Chondrocyte (in vitro differentiated cells): ENCODE results near the gene TMEM169. TPM values are rescaled to one million over a fixed set of nuclear protein-coding genes. Genes with fewer than 3 reads are reported as not detected.

Experiments
- DNase-seq: peaks from one replicate; pipeline ENCODE4 v3.0.0; 2021; ENCODE audit warnings: mixed read lengths, low spot score
- H3K27ac Mint-ChIP-seq: one replicate; pipeline ENCODE4 v1.8.0; 2021; ENCODE audit warnings: mild to moderate bottlenecking, moderate library complexity, mixed read lengths; ENCODE audit not compliant: unreplicated experiment
- H3K27me3 Mint-ChIP-seq: 2 replicates; pipeline ENCODE4 v1.8.0; 2021; ENCODE audit warnings: low read depth, mixed read lengths
- H3K36me3 Mint-ChIP-seq: 2 replicates; pipeline ENCODE4 v1.8.0; 2021; ENCODE audit warnings: low read depth, mixed read lengths
- H3K4me1 Mint-ChIP-seq: 2 replicates; pipeline ENCODE4 v1.8.0; 2021; ENCODE audit warnings: low read depth, mild to moderate bottlenecking, mixed read lengths
- H3K4me3 Mint-ChIP-seq: one replicate; pipeline ENCODE4 v1.8.0; 2021; ENCODE audit warnings: mild to moderate bottlenecking, moderate library complexity, mixed read lengths; ENCODE audit not compliant: unreplicated experiment
- H3K9me3 Mint-ChIP-seq: 2 replicates; pipeline ENCODE4 v1.8.0; 2021; ENCODE audit warnings: low read depth, mixed read lengths
- CTCF ChIP-seq: fragments of 200-600 bp; sonication (generic); IDR thresholded peaks from 2 replicates; pipeline ENCODE4 v1.5.0; 2021; ENCODE audit warnings: antibody characterized with exemption, mild to moderate bottlenecking, moderate library complexity
- total RNA-seq: library from RNA; stranded (reverse); gene quantifications from 3 replicates; pipeline ENCODE4 v1.2.1, GENCODE V29; 2021

Gene TMEM169
- total RNA-seq, 1 donor from 2014 or later = 1.3 TPM

- no peaks in the 10 kb centered on the region for H3K4me1 Mint-ChIP-seq
- H3K27ac Mint-ChIP-seq = no peak overlapping the region
- H3K27me3 Mint-ChIP-seq = no peaks in the 10 kb centered on the region
- no peak overlapping the region for H3K4me3 Mint-ChIP-seq
- DNase-seq = no peak
- H3K36me3 Mint-ChIP-seq = peaks cover 4% of the 10 kb centered on the region
- H3K9me3 Mint-ChIP-seq = peaks cover 4% of the 10 kb centered on the region
- no peak for TF ChIP-seq CTCF
Measured at GRCh38 chr2:216051350-216051749, 30.4 kb upstream of the TMEM169 start.

- no peak for DNase-seq
- TF ChIP-seq CTCF = no peak
- Mint-ChIP-seq H3K27ac (no peak overlapping the region), H3K27me3 (no peaks in the 10 kb centered on the region), H3K36me3 (peaks cover 4% of the 10 kb centered on the region), H3K4me1 (peaks cover 2% of the 10 kb centered on the region), H3K9me3 (peaks cover 4% of the 10 kb centered on the region), H3K4me3 (no peak overlapping the region)
Measured at GRCh38 chr2:216052420-216052819, 29.3 kb upstream of the TMEM169 start.

GRCh38 chr2:216055680-216056079 is 26.0 kb upstream of the TMEM169 start:
- peaks cover 11% of the 10 kb centered on the region for H3K4me1 Mint-ChIP-seq
- no peak for DNase-seq
- no peaks in the 10 kb centered on the region for H3K27me3 Mint-ChIP-seq
- H3K27ac Mint-ChIP-seq = no peak overlapping the region
- H3K36me3 Mint-ChIP-seq = peaks cover 4% of the 10 kb centered on the region
- TF ChIP-seq CTCF = no peak
- no peak overlapping the region for H3K4me3 Mint-ChIP-seq
- H3K9me3 Mint-ChIP-seq = peaks cover 4% of the 10 kb centered on the region

GRCh38 chr2:216056739-216057138 is 25.0 kb upstream of the TMEM169 start:
- Mint-ChIP-seq H3K27ac (no peak overlapping the region), H3K36me3 (peaks cover 4% of the 10 kb centered on the region), H3K9me3 (peaks cover 4% of the 10 kb centered on the region), H3K27me3 (no peaks in the 10 kb centered on the region), H3K4me1 (peaks cover 11% of the 10 kb centered on the region), H3K4me3 (no peak overlapping the region)
- DNase-seq = no peak
- no peak for TF ChIP-seq CTCF

- peaks cover 2% of the 10 kb centered on the region for H3K36me3 Mint-ChIP-seq
- DNase-seq = no peak
- no peak for TF ChIP-seq CTCF
- H3K9me3 Mint-ChIP-seq = no peaks in the 10 kb centered on the region
- H3K27me3 Mint-ChIP-seq = no peaks in the 10 kb centered on the region
- no peak overlapping the region for H3K4me3 Mint-ChIP-seq
- H3K27ac Mint-ChIP-seq = peak overlapping the region; percentile 38
- H3K4me1 Mint-ChIP-seq = peaks cover 11% of the 10 kb centered on the region
Measured at GRCh38 chr2:216057688-216058193, 24.0 kb upstream of the TMEM169 start.
